ENCODE results near the gene PALD1. TPM values are rescaled to one million over a fixed set of nuclear protein-coding genes. Genes with fewer than 3 reads are reported as not detected.

PALD1 gene
- polyA plus RNA-seq, 2 of the 4 experiments (the other 2 are of a cell fraction) = 3.6 to 5.5 TPM

GRCh38 chr10:70600512-70601395, 122.2 kb downstream of the PALD1 start:
- ATAC-seq = no peak
- ChIA-PET CTCF (interaction anchor here (1.2 to 1.3 kb wide), 3 partner anchors 10 to 138 kb away, joined by 4 read pairs; no protein-coding TSS in a partner anchor), POLR2A (no interaction called here)
- Histone ChIP-seq H3K9me3 (no peaks in the 10 kb centered on the region), H3K4me1 (no peaks in the 10 kb centered on the region), H3K27ac (no peak overlapping the region), H3K4me2 (no peak overlapping the region), H3K4me3 (no peak overlapping the region)
- 80% methylated on average over 12 of the region's 24 CpGs for WGBS (ENCODE audit: missing lambda C conversion rate)
- no peak for DNase-seq (ENCODE audit: low read depth in 1 of 2, low spot score in 1 of 2)
- no peak for TF ChIP-seq HDAC2 (IDR thresholded peaks at IDR 0.05)
- TF ChIP-seq JUNB (IDR thresholded peaks at IDR 0.05) = no peak
- no peak for TF ChIP-seq MAX (IDR thresholded peaks at IDR 0.05)
- TF ChIP-seq USF2 (IDR thresholded peaks at IDR 0.05) = no peak
- TF ChIP-seq CHD2 (IDR thresholded peaks at IDR 0.05; ENCODE audit: low read length, partially characterized antibody) = no peak
- TF ChIP-seq HOXB13 (CRISPR knock-in tag; IDR thresholded peaks at IDR 0.05; ENCODE audit: low read depth) = no peak
- TF ChIP-seq PBX3 (IDR thresholded peaks at IDR 0.05) = no peak
- no peak for TF ChIP-seq CBX2 (IDR thresholded peaks at IDR 0.05; ENCODE audit: borderline replicate concordance, low read depth)
- TF ChIP-seq GATA3 (IDR thresholded peaks at IDR 0.05; ENCODE audit: borderline replicate concordance) = no peak
- TF ChIP-seq ZC3H11A (IDR thresholded peaks at IDR 0.05) = no peak
- no peak for TF ChIP-seq ZFP36 (IDR thresholded peaks at IDR 0.05; ENCODE audit: borderline replicate concordance, partially characterized antibody)
- no peak for TF ChIP-seq KDM5A (IDR thresholded peaks at IDR 0.05)
- no peak for TF ChIP-seq HMGXB4 (CRISPR knock-in tag; IDR thresholded peaks at IDR 0.05; ENCODE audit: borderline replicate concordance)
- no peak for TF ChIP-seq ESRRA (IDR thresholded peaks at IDR 0.05; ENCODE audit: borderline replicate concordance, low read length)
- FAIRE-seq = no peak

GRCh38 chr10:70601746-70602145, 123.2 kb downstream of the PALD1 start:
- CTCF ChIA-PET = interaction anchor here (1.0 to 1.3 kb wide), 3 partner anchors 11 to 137 kb away, joined by 3 to 4 read pairs (median 4); no protein-coding TSS in a partner anchor
- DNase-seq (ENCODE audit: low read depth in 1 of 2, low spot score in 1 of 2) (no peak), ATAC-seq (no peak), FAIRE-seq (no peak)
- TF ChIP-seq CEBPB (IDR thresholded peaks at IDR 0.05) (no peak), TFCP2L1 (CRISPR knock-in tag; IDR thresholded peaks at IDR 0.05) (no peak), EHF (CRISPR knock-in tag; IDR thresholded peaks at IDR 0.05) (no peak), ZFP36 (IDR thresholded peaks at IDR 0.05; ENCODE audit: borderline replicate concordance, partially characterized antibody) (no peak), ZC3H11A (IDR thresholded peaks at IDR 0.05) (no peak), FOSL2 (IDR thresholded peaks at IDR 0.05) (no peak), FOSL2 (CRISPR knock-in tag; IDR thresholded peaks at IDR 0.05) (no peak), USF2 (IDR thresholded peaks at IDR 0.05) (no peak)
- 78% methylated on average over 4 of the region's 5 CpGs for WGBS (ENCODE audit: missing lambda C conversion rate)
- no peak overlapping the region for H3K4me3 ChIP-seq
- no peaks in the 10 kb centered on the region for H3K4me1 ChIP-seq
- no peak overlapping the region for H3K4me2 ChIP-seq
- POLR2A ChIA-PET = no interaction called here
- no peak overlapping the region for H3K27ac ChIP-seq
- no peaks in the 10 kb centered on the region for H3K9me3 ChIP-seq

Measured in A549 (cell line).